Neural progenitor cell (in vitro differentiated cells): ENCODE data around the gene NOTUM. TPM values are rescaled to one million over a fixed set of nuclear protein-coding genes. Genes with fewer than 3 reads are reported as not detected.

Experiments used
- DNase-seq: peaks from one replicate; pipeline ENCODE4 v3.0.0-alpha.2; 2016; ENCODE audit warnings: low spot score
- H2AFZ ChIP-seq: fragments of 200-600 bp; sonication (generic); replicated peaks from 2 replicates; pipeline ENCODE4 v1.6.1; 2016; ENCODE audit warnings: antibody characterized with exemption
- H3F3A ChIP-seq: fragments of 200-600 bp; sonication (generic); 2 replicates; pipeline ENCODE4 v1.6.1; 2016; ENCODE audit warnings: antibody characterized with exemption, low read depth
- H3K27ac ChIP-seq: fragments of 200-600 bp; sonication (generic); 2 replicates; pipeline ENCODE4 v1.5.1; 2016; ENCODE audit warnings: mild to moderate bottlenecking
- H3K27me3 ChIP-seq: fragments of 200-600 bp; sonication (generic); 2 replicates; pipeline ENCODE4 v1.6.1; 2016; ENCODE audit warnings: mild to moderate bottlenecking, moderate library complexity
- H3K36me3 ChIP-seq: fragments of 200-600 bp; sonication (generic); 2 replicates; pipeline ENCODE4 v1.5.1; 2016
- H3K4me1 ChIP-seq: fragments of 200-600 bp; sonication (generic); 2 replicates; pipeline ENCODE4 v1.6.1; 2016; ENCODE audit warnings: mixed run types
- H3K4me2 ChIP-seq: fragments of 200-600 bp; sonication (generic); 2 replicates; pipeline ENCODE4 v1.6.1; 2016
- H3K4me3 ChIP-seq: fragments of 200-600 bp; sonication (generic); 2 replicates; pipeline ENCODE4 v1.5.1; 2016
- H3K79me2 ChIP-seq: fragments of 200-600 bp; sonication (generic); 2 replicates; pipeline ENCODE4 v1.6.1; 2016; ENCODE audit warnings: low read depth
- H3K9ac ChIP-seq: fragments of 200-600 bp; sonication (generic); 2 replicates; pipeline ENCODE4 v1.6.1; 2016
- H3K9me3 ChIP-seq: fragments of 200-600 bp; sonication (generic); 2 replicates; pipeline ENCODE4 v1.5.1; 2016; ENCODE audit warnings: low read depth
- H4K20me1 ChIP-seq: fragments of 200-600 bp; sonication (generic); 2 replicates; pipeline ENCODE4 v1.6.1; 2016; ENCODE audit warnings: low read depth
- H3K27ac Mint-ChIP-seq: 3 replicates; pipeline ENCODE4 v1.8.0; 2021; ENCODE audit warnings: mixed read lengths
- H3K27me3 Mint-ChIP-seq: 2 replicates; pipeline ENCODE4 v1.8.0; 2022; ENCODE audit warnings: low read depth, mild to moderate bottlenecking, inconsistent platforms, moderate library complexity, mixed read lengths; ENCODE audit not compliant: insufficient read depth
- H3K36me3 Mint-ChIP-seq: 3 replicates; pipeline ENCODE4 v1.8.0; 2021; ENCODE audit warnings: mixed read lengths
- H3K4me1 Mint-ChIP-seq: 3 replicates; pipeline ENCODE4 v1.8.0; 2021; ENCODE audit warnings: mixed read lengths
- H3K4me3 Mint-ChIP-seq: 3 replicates; pipeline ENCODE4 v1.8.0; 2021; ENCODE audit warnings: mild to moderate bottlenecking, moderate library complexity, mixed read lengths
- H3K9me3 Mint-ChIP-seq: 3 replicates; pipeline ENCODE4 v1.8.0; 2020; ENCODE audit warnings: mixed read lengths
- EZH2 ChIP-seq: fragments of 200-600 bp; sonication (generic); IDR thresholded peaks from 2 replicates; pipeline ENCODE4 v1.6.1; 2017; ENCODE audit warnings: antibody characterized with exemption, mild to moderate bottlenecking, moderate library complexity
- EZH2phosphoT487 ChIP-seq: fragments of 200-600 bp; sonication (generic); IDR thresholded peaks from 2 replicates; pipeline ENCODE4 v1.6.1; 2017; ENCODE audit warnings: antibody characterized with exemption
- total RNA-seq: library from RNA; depleted of rRNA; stranded (reverse); fragments of >200 nt; gene quantifications from 2 replicates; pipeline ENCODE4 v1.2.3, GENCODE V29; 2015; ENCODE audit warnings: low replicate concordance
- TF ChIP-seq, protein P1 (sequence below): fragments of 200-600 bp; sonication (generic); IDR thresholded peaks from 2 replicates; pipeline ENCODE4 v1.5.1; 2017; ENCODE audit warnings: antibody characterized with exemption, mild to moderate bottlenecking

The NOTUM gene
- total RNA-seq, 1 donor from 2014 or later, result not detected

DNA sequence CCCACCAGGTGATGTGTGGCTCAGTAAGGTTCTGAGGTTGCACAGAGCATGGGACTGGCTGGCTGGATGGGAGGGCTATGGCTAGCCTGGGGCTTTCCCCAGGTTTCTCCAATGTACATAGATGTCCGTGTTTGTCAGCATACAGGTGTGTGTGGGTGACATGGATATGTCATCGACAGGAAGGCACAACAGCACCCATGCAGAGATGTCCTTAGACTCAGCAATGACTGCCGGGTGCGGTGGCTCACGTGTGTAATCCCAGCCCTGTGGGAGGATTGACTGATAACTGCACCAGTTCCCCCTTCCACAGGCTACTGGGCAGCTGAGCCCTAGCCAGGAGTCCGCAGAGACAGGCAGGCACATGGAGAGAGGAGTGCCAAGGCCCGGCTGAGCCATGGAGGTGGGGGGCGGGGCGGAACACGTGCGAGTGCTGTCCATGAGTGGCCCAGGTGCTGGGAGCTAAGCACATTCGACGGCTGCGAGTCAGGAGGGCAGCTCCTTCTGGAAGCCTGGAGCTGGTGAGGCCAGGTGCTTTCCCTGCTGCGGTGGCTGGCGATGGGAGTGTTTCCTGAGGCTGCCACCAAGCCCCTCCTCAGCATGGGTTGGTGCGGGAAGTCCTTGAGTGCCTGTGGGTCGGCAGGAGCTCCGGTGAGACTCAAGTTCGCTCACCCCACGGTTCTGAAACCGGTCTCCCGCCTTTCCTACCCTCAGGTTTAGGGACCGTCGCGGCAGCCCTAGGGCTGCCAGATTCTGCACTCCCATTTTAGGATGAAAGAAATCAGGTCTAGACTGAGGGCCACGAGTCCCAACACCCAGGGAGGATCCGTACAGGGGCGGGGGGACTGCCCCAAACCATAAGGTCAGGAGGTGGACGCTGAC lies 15.6 kb upstream of the NOTUM start:
- H3K79me2 ChIP-seq, result peaks cover 13% of the 10 kb centered on the region
- no peak overlapping the region for H3K27ac ChIP-seq
- peaks cover 10% of the 10 kb centered on the region for H3K36me3 Mint-ChIP-seq
- peak; percentile 39 for DNase-seq
- peaks cover 20% of the 10 kb centered on the region for H3K9me3 Mint-ChIP-seq
- peak overlapping the region; percentile 96 for H3K4me3 ChIP-seq
- H3K4me3 Mint-ChIP-seq, result peak overlapping the region; percentile 95
- peaks cover 17% of the 10 kb centered on the region for H3K4me1 Mint-ChIP-seq
- peaks cover 4% of the 10 kb centered on the region for H3F3A ChIP-seq
- no peak overlapping the region for H3K9ac ChIP-seq
- H3K9me3 ChIP-seq, result peaks cover 3% of the 10 kb centered on the region
- H3K4me2 ChIP-seq, result peak overlapping the region; percentile 77
- peaks cover 3% of the 10 kb centered on the region for H3K4me1 ChIP-seq
- TF ChIP-seq EZH2phosphoT487, result no peak
- TF ChIP-seq, protein P1, sequence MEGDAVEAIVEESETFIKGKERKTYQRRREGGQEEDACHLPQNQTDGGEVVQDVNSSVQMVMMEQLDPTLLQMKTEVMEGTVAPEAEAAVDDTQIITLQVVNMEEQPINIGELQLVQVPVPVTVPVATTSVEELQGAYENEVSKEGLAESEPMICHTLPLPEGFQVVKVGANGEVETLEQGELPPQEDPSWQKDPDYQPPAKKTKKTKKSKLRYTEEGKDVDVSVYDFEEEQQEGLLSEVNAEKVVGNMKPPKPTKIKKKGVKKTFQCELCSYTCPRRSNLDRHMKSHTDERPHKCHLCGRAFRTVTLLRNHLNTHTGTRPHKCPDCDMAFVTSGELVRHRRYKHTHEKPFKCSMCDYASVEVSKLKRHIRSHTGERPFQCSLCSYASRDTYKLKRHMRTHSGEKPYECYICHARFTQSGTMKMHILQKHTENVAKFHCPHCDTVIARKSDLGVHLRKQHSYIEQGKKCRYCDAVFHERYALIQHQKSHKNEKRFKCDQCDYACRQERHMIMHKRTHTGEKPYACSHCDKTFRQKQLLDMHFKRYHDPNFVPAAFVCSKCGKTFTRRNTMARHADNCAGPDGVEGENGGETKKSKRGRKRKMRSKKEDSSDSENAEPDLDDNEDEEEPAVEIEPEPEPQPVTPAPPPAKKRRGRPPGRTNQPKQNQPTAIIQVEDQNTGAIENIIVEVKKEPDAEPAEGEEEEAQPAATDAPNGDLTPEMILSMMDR, result no peak
- no peak for TF ChIP-seq EZH2
- H3K27me3 ChIP-seq, result peaks cover 35% of the 10 kb centered on the region
- peak overlapping the region; percentile 14 for H2AFZ ChIP-seq
- no peaks in the 10 kb centered on the region for H3K36me3 ChIP-seq
- no peaks in the 10 kb centered on the region for H4K20me1 ChIP-seq
- peak overlapping the region; percentile 83 for H3K27ac Mint-ChIP-seq
- H3K27me3 Mint-ChIP-seq, result peaks cover 19% of the 10 kb centered on the region

DNA sequence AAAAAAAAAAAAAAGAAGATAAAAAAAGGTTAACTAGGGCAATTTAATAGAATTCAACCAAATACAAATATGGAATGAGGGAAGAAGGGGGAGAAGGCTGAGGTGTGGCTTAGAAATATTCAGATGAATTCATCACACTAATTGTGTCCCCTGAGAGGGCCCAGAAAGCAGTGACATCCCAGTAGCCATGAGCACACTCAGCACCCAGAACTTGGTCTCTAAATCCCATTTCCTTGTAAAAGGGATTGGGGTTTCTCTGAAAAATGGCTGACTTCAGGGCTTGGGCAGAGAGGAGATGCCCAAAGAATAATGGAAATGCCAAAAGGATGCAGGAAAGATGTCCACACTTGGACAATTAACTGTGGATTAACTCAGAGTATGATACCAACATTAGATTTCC lies 12.4 kb upstream of the NOTUM start:
- H3K9me3 Mint-ChIP-seq, result peaks cover 22% of the 10 kb centered on the region
- H3K9ac ChIP-seq, result no peak overlapping the region
- H3K27me3 Mint-ChIP-seq, result peaks cover 14% of the 10 kb centered on the region
- peaks cover 59% of the 10 kb centered on the region for H3K27me3 ChIP-seq
- no peaks in the 10 kb centered on the region for H3K36me3 ChIP-seq
- H3K9me3 ChIP-seq, result peaks cover 3% of the 10 kb centered on the region
- no peak overlapping the region for H3K27ac ChIP-seq
- no peak overlapping the region for H3K27ac Mint-ChIP-seq
- no peak for TF ChIP-seq EZH2
- TF ChIP-seq, protein P1, result no peak
- no peak for TF ChIP-seq EZH2phosphoT487
- H3F3A ChIP-seq, result peaks cover 4% of the 10 kb centered on the region
- H3K4me1 Mint-ChIP-seq, result peaks cover 19% of the 10 kb centered on the region
- DNase-seq, result no peak
- H3K36me3 Mint-ChIP-seq, result no peaks in the 10 kb centered on the region
- H4K20me1 ChIP-seq, result no peaks in the 10 kb centered on the region
- no peak overlapping the region for H2AFZ ChIP-seq
- no peak overlapping the region for H3K4me2 ChIP-seq
- no peak overlapping the region for H3K4me3 ChIP-seq
- H3K4me3 Mint-ChIP-seq, result no peak overlapping the region
- H3K79me2 ChIP-seq, result peaks cover 7% of the 10 kb centered on the region
- H3K4me1 ChIP-seq, result peaks cover 4% of the 10 kb centered on the region

- TF ChIP-seq, protein P1, result no peak
- TF ChIP-seq EZH2phosphoT487, result no peak
- TF ChIP-seq EZH2, result no peak
- Histone ChIP-seq H3F3A (peaks cover 19% of the 10 kb centered on the region), H3K27ac (no peak overlapping the region), H3K9me3 (peaks cover 3% of the 10 kb centered on the region), H2AFZ (no peak overlapping the region), H3K79me2 (no peaks in the 10 kb centered on the region), H3K4me2 (no peak overlapping the region), H3K27me3 (peaks cover 71% of the 10 kb centered on the region), H3K9ac (no peak overlapping the region), H3K4me1 (peaks cover 22% of the 10 kb centered on the region), H3K4me3 (no peak overlapping the region), H3K36me3 (no peaks in the 10 kb centered on the region), H4K20me1 (no peaks in the 10 kb centered on the region)
- Mint-ChIP-seq H3K27me3 (peaks cover 23% of the 10 kb centered on the region), H3K4me3 (peak overlapping the region; percentile 18), H3K4me1 (peaks cover 34% of the 10 kb centered on the region), H3K9me3 (peaks cover 10% of the 10 kb centered on the region), H3K36me3 (no peaks in the 10 kb centered on the region), H3K27ac (peak overlapping the region; percentile 29)
- no peak for DNase-seq
These were observed 8.1 kb upstream of the NOTUM start for GRCh38 chr17:81968850-81969812.
